T-helper 9 cell (primary cell): ENCODE data around the gene H3-3A.
A peak's percentile ranks its signal among the peaks of the same experiment; 100 is the strongest.

Experiments used
- DNase-seq: peaks from one replicate; pipeline ENCODE4 v3.0.0-alpha.2; 2020
- total RNA-seq, 2 donors: gene quantifications; one replicate each; lab custom pipeline; 2026; lab: John Stamatoyannopoulos, UW

Gene H3-3A
- total RNA-seq = 48.1 to 125 reads per million in 2 donors

GRCh38 chr1:226062558-226063223 lies at the start of gene H3-3A:
Gene H3-3A (plus strand): TSS chr1:226062716. CDS start chr1:226064352, 1,636 bp downstream.
- DNase-seq = peak; percentile 99

GRCh38 chr1:226017070-226017469 lies 45.4 kb upstream of the H3-3A start:
- no peak for DNase-seq

GRCh38 chr1:226019572-226019971 lies 42.9 kb upstream of the H3-3A start:
- no peak for DNase-seq

- no peak for DNase-seq
These were observed 41.1 kb upstream of the H3-3A start for GRCh38 chr1:226021401-226021800.

- DNase-seq = no peak
These were observed 40.7 kb upstream of the H3-3A start for GRCh38 chr1:226021801-226022200.

GRCh38 chr1:226023735-226024134 lies 38.8 kb upstream of the H3-3A start:
- no peak for DNase-seq

GRCh38 chr1:226026833-226027232 lies 35.7 kb upstream of the H3-3A start:
- DNase-seq = no peak

GRCh38 chr1:226027538-226028217 lies 34.8 kb upstream of the H3-3A start:
- DNase-seq = no peak

GRCh38 chr1:226029093-226029496 lies 33.4 kb upstream of the H3-3A start:
- no peak for DNase-seq

GRCh38 chr1:226029568-226030225 lies 32.8 kb upstream of the H3-3A start:
- no peak for DNase-seq

- DNase-seq = no peak
These were observed 28.9 kb upstream of the H3-3A start for GRCh38 chr1:226033582-226033981.

- DNase-seq = no peak
These were observed 28.5 kb upstream of the H3-3A start for GRCh38 chr1:226033991-226034390.

GRCh38 chr1:226034482-226034881 lies 28.0 kb upstream of the H3-3A start:
- DNase-seq = no peak

- DNase-seq = no peak
These were observed 26.6 kb upstream of the H3-3A start for GRCh38 chr1:226035915-226036314.

- no peak for DNase-seq
These were observed 23.9 kb upstream of the H3-3A start for GRCh38 chr1:226038661-226039060.

- no peak for DNase-seq
These were observed 21.1 kb upstream of the H3-3A start for GRCh38 chr1:226041419-226041818.

- no peak for DNase-seq
These were observed 17.9 kb upstream of the H3-3A start for GRCh38 chr1:226044514-226045101.

- no peak for DNase-seq
These were observed 16.3 kb upstream of the H3-3A start for GRCh38 chr1:226046240-226046639.

GRCh38 chr1:226047495-226047894 lies 15.0 kb upstream of the H3-3A start:
- DNase-seq = no peak

- no peak for DNase-seq
These were observed 13.6 kb upstream of the H3-3A start for GRCh38 chr1:226048886-226049285.

- no peak for DNase-seq
These were observed 12.4 kb upstream of the H3-3A start for GRCh38 chr1:226050133-226050532.

- no peak for DNase-seq
These were observed 11.2 kb upstream of the H3-3A start for GRCh38 chr1:226051365-226051764.

GRCh38 chr1:226052061-226052460 lies 10.5 kb upstream of the H3-3A start:
- no peak for DNase-seq
